ENCODE measurements around the gene GNAI2. TPM values are rescaled to one million over a fixed set of nuclear protein-coding genes. Genes with fewer than 3 reads are reported as not detected.
"Not testable (repeated sequence)": the region's sequence is repeated elsewhere in the genome, so short reads cannot be mapped to it uniquely, and the experiment has no call there.

GNAI2 gene
- total RNA-seq, 1 donor from 2014 or later, result 97.0 TPM

DNA sequence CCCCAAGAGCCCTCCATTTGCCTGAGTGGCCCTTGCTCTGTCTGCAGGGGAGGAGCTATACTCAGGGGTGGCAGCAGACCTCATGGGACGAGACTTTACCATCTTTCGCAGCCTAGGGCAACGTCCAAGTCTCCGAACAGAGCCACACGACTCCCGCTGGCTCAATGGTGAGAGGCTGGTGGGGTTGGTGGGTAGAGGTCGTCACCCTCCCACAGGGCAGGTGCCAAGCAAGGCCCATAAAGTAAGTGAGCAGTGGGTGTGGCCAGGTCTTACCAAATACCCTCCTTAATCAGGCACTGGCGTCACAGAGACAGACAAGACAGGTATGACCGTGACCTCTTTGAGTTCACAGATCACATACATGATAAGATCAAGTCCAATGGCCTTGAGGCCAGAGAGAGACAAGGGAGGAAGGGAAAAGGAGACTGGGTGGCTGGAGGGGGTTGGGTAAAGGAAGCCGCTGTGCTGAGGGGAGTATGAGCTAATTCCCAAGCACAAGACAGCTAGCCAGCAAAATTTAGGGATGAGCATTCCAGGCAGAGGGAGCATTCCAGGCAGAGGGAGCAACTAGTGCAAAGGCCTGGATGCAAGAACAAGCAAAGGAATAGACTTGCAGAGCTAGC lies 35.4 kb downstream of the GNAI2 start:
- FAIRE-seq (no peak), DNase-seq (ENCODE audit: low spot score in 2 of 2) (no peak)

DNA sequence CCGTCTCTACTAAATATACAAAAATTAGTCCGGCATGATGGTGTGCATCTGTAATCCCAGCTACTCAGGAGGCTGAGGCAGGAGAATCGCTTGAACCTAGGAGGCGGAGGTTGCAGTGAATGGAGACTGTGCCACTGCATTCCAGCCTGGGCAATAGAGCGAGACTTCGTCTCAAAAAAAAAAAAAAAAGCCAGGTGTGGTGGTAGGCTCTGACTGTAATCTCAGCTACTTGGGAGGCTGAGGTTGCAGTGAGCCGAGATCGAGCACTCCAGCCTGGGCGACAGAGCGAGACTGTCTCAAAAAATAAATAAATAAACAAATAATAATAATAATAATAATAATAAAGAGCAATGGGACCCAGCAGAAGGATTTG lies 36.5 kb downstream of the GNAI2 start:
- FAIRE-seq; DNase-seq (ENCODE audit: low spot score in 2 of 2): not testable (repeated sequence)

GRCh38 chr3:50272911-50273688 lies 37.1 kb downstream of the GNAI2 start:
- DNase-seq (ENCODE audit: low spot score in 2 of 2), result peak; percentile 95 to 96
- FAIRE-seq, result no peak

GRCh38 chr3:50273689-50274065 lies 37.7 kb downstream of the GNAI2 start:
- FAIRE-seq (no peak), DNase-seq (ENCODE audit: low spot score in 2 of 2) (peak in 1 of 2 donors; percentile 40)

DNA sequence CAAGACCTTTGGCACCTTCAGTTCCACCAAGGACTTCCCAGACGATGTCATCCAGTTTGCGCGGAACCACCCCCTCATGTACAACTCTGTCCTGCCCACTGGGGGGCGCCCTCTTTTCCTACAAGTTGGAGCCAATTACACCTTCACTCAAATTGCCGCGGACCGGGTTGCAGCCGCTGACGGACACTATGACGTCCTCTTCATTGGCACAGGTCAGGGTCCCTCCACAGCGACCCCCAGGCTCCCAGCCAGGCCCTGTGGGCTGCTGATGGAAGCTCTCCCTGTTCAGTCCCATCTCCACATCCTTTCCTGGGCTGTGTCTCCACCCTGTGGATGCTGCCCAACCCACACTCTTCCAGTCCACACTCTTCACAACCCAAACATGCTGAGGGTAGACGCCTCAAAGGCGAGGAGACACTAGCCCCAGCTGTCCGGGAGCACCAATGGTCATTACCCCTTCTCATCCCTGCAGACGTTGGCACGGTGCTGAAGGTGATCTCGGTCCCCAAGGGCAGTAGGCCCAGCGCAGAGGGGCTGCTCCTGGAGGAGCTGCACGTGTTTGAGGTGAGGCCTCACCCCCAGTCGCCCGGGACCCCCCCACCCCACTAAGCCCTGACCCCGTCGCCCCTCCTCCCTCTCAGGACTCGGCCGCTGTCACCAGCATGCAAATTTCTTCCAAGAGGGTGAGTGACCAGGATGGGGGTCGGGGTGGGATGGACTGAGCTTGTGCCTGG lies 38.5 kb downstream of the GNAI2 start:
- FAIRE-seq (no peak), DNase-seq (ENCODE audit: low spot score in 2 of 2) (peak; percentile 69 to 73)

DNA sequence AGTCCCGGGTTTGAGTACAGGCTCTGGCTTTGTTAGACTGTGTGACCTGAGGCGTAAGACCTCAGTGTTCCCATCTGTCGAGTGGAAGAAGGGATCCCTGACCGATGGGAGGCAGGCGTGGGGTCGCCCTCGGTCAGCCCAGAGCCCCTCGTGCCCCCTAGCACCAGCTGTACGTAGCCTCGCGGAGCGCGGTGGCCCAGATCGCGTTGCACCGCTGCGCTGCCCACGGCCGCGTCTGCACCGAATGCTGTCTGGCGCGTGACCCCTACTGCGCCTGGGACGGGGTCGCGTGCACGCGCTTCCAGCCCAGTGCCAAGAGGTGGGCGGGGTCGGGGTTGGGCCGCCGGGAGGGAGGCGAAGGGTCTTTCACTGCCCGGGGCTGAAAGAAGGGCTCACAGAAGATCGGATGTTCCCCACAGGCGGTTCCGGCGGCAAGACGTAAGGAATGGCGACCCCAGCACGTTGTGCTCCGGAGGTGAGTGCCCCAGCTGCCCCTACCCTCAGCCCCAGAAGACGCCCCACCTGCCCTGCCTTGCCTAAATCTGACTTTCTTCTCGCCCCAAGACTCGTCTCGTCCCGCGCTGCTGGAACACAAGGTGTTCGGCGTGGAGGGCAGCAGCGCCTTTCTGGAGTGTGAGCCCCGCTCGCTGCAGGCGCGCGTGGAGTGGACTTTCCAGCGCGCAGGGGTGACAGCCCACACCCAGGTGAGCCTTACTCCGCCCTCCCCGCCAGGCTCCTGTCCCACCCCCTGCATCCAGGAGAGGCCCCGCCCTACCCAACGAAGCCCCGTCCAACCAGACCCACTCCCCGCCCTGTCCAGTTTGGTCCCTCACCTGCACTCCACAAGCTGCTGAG lies 39.4 kb downstream of the GNAI2 start:
- FAIRE-seq (no peak), DNase-seq (ENCODE audit: low spot score in 2 of 2) (peak in 1 of 2 donors; percentile 49)

GRCh38 chr3:50275996-50276761 lies 40.2 kb downstream of the GNAI2 start:
- DNase-seq (ENCODE audit: low spot score in 2 of 2) (peak in 1 of 2 donors; percentile 34), FAIRE-seq (no peak)

- DNase-seq (ENCODE audit: low spot score in 2 of 2) (no peak), FAIRE-seq (no peak)
These were observed 40.7 kb downstream of the GNAI2 start for GRCh38 chr3:50276762-50277101.

DNA sequence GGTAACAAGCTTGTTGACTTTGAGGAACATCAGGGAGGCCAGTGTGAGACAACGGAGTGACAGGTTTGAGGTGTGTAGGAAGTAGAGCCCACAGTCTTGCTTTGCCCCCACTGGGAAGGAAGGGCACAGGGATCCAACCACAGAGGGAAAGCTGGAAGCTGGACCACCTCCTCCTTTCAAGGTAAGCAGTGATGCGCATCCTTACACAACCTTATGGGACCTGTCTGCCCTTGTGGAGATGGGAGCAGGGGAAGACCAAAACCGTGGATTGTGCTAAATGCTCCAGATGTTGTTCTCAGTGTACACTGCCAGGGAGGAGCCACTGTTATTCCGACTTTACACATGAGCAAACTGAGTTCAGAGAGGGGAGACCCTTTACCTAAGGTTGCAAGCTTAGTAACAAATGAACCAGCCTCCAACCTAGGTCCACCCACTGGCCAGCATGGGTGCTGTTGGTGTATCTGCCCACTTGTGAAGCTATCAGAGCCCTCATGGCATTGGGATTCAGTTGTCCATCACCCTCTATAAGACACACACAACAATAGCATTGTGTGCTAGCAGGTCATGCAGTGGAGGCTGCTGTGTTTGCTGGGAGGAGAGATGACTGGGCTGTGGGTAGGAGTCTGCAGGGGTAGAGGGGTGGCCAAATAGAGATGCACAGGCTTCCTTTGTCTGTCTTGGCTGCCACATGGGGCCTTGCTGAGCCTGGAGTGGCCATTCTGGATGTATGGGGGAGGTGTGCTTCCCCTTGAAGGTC lies 42.3 kb downstream of the GNAI2 start:
- FAIRE-seq (no peak), DNase-seq (ENCODE audit: low spot score in 2 of 2) (peak in 1 of 2 donors; percentile 57)

- FAIRE-seq (no peak), DNase-seq (ENCODE audit: low spot score in 2 of 2) (peak in 1 of 2 donors; percentile 47)
These were observed 42.8 kb downstream of the GNAI2 start, which contains the start of gene LSMEM2 for GRCh38 chr3:50278880-50279224. Gene LSMEM2, plus strand, starts transcription at chr3:50279087. Its CDS starts 27 bp downstream, at chr3:50279114.

- FAIRE-seq, result no peak
- no peak for DNase-seq (ENCODE audit: low spot score in 2 of 2)
These were observed 43.4 kb downstream of the GNAI2 start for GRCh38 chr3:50279255-50280016.

DNA sequence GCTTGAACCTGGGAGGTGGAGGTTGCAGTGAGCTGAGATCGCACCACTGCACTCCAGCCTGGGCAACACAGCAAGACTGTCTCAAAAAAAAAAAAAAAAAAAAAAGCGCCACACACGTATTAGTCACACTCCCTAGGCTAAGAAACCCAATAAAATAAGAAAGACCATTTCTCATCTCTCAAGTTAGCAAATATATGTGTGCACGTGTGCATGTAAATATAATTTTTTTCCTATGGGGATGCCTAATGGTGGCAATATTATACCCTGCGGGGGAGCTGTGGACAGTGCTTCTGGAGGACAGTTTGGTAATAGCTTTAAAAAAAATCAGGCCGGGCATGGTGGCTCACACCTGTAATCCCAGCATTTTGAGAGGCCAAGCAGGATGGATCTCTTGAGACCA lies 48.1 kb downstream of the GNAI2 start:
- not testable (repeated sequence) for DNase-seq (ENCODE audit: low spot score in 2 of 2); FAIRE-seq

DNA sequence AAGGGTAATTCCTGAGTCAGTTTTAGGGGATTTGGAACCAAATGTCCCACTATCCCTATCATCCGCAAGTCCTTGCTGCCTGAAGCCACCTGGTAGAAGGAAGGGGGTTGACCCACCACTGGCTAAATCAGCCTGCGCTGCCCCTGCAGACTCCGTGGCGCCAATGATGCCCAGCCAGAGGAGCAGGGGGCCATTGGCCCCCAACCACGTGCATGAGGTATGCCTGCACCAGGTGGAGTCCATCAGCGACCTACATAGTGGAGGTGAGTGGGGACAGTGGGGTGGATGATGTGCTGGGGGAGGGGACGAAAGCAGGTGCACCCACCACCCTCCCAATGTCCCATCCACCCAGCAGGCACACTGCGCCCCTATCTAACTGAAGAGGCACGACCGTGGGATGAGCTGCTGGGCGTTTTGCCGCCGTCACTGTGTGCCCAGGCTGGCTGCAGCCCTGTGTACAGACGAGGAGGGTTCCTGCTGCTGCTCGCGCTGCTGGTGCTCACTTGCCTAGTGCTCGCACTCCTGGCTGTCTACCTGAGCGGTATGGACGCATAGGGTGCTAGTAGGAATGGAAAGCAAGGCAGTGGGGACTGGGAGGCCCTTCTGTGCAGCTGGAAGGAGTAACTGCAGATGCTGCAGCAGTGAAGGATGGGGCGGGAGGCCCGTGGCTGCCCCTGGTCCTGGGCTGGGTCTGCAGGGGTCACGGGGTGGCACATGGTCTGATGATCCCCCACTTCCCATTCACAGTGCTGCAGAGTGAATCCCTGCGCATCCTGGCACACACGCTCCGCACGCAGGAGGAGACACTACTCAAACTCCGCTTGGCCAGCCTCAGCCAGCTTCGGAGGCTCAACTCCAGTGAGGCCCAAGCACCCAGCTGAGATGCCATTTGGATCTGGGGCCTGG lies 50.6 kb downstream of the GNAI2 start:
- DNase-seq (ENCODE audit: low spot score in 2 of 2) (no peak), FAIRE-seq (no peak)

GRCh38 chr3:50287262-50287661 lies 51.3 kb downstream of the GNAI2 start:
- DNase-seq (ENCODE audit: low spot score in 2 of 2) (no peak), FAIRE-seq (no peak)

- DNase-seq (ENCODE audit: low spot score in 2 of 2) (no peak), FAIRE-seq (no peak)
These were observed 52.5 kb downstream of the GNAI2 start for GRCh38 chr3:50288387-50289007.

DNA sequence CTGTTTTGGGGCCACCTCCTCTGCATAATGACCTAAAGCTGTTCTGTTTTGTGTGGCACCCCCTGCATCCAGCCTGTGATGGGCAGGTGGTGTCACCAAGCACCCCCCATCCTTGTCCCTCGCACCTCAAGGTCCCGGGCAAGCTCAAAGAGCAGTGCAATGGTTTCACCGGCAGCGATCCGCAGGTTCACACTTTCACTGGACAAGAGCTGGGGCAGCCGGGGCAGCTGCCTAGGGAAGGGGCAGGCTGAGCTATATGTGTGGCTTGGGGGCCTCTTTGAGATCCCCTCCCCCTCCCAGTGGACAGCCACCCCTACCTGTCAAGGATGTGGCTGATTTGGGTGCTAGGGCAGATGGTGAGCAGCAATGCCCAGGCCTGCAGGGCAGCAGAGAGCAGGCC lies 53.1 kb downstream of the GNAI2 start:
- FAIRE-seq, result no peak
- no peak for DNase-seq (ENCODE audit: low spot score in 2 of 2)

- no peak for FAIRE-seq
- no peak for DNase-seq (ENCODE audit: low spot score in 2 of 2)
These were observed 54.2 kb downstream of the GNAI2 start for GRCh38 chr3:50290161-50290641.

Data from frontal cortex (tissue), 4 donors.